Measurements from ENCODE around the gene NKD2. TPM values are rescaled to one million over a fixed set of nuclear protein-coding genes. Genes with fewer than 3 reads are reported as not detected.
"Not testable (repeated sequence)": the region's sequence is repeated elsewhere in the genome, so short reads cannot be mapped to it uniquely, and the experiment has no call there.

NKD2 gene
- total RNA-seq, 2 experiments from 2014 or later, result 1.4 to 2.5 TPM

GRCh38 chr5:997001-997474, 11.6 kb upstream of the NKD2 start:
- Mint-ChIP-seq H3K9me3 (no peaks in the 10 kb centered on the region), H3K27ac (no peak overlapping the region), H3K4me1 (ENCODE audit: low read depth) (peaks cover 9% of the 10 kb centered on the region), H3K4me3 (no peak overlapping the region), H3K36me3 (ENCODE audit: low read depth) (no peaks in the 10 kb centered on the region), H3K27me3 (ENCODE audit: low read depth) (peaks cover 5% of the 10 kb centered on the region)
- CTCF ChIA-PET, result interaction anchor here (0.8 kb wide), 1 partner anchor 10 kb away, joined by 3 read pairs; no protein-coding TSS in a partner anchor
- intact Hi-C loops (cut with micrococcal nuclease), result no loop called here
- peak; percentile 52 for DNase-seq

- Mint-ChIP-seq H3K4me1 (ENCODE audit: low read depth) (peaks cover 13% of the 10 kb centered on the region), H3K27ac (no peak overlapping the region), H3K36me3 (ENCODE audit: low read depth) (no peaks in the 10 kb centered on the region), H3K27me3 (ENCODE audit: low read depth) (peaks cover under 1% of the 10 kb centered on the region), H3K4me3 (no peak overlapping the region), H3K9me3 (no peaks in the 10 kb centered on the region)
- intact Hi-C loops (cut with micrococcal nuclease), result no loop called here
- no peak for DNase-seq
- CTCF ChIA-PET, result interaction anchor here (0.8 kb wide), 1 partner anchor 10 kb away, joined by 3 read pairs; no protein-coding TSS in a partner anchor
Observed at GRCh38 chr5:997711-998110, 10.9 kb upstream of the NKD2 start.

DNA sequence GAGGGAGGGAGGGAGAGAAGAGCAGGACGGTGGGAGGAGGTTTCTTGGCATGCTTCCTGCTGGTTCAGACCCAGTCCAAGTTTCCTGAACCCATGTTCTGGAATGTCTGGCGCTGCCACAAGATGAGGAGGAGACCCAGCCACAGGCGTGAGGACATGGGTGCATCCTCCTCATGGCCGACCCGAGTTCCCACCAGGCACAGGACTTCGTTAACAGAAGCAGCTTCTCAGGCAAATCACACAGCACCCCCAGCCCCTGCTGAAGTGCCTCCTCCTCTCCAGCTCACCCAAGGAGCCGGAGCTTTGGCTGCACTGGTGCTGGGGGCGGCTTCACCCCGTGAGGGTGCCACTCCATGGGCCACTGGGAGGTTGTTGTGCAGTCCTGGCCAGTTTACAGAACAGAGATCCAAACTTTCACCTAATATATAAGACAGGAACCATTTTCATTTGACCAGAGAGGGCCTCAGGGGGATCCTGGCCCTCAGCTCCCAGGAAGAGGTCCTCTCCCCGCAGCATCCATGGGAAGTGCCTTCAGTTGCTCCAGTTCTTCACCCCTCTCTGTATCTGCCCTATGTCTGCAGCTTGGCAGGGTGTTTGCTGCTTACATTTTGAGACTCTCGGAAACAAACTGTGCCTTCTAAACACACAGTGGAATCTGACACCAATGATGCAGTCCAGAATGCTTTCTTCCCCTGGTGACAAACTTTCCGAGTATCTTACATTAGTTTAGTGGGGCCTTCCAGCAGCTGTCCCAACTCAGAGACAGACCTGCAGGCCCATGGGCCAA, 10.2 kb upstream of the NKD2 start:
- Mint-ChIP-seq H3K27me3 (ENCODE audit: low read depth) (peaks cover 1% of the 10 kb centered on the region), H3K4me1 (ENCODE audit: low read depth) (peaks cover 17% of the 10 kb centered on the region), H3K27ac (no peak overlapping the region), H3K4me3 (no peak overlapping the region), H3K9me3 (no peaks in the 10 kb centered on the region), H3K36me3 (ENCODE audit: low read depth) (no peaks in the 10 kb centered on the region)
- CTCF ChIA-PET, result no interaction called here
- DNase-seq, result no peak
- intact Hi-C loops (cut with micrococcal nuclease), result no loop called here

DNA sequence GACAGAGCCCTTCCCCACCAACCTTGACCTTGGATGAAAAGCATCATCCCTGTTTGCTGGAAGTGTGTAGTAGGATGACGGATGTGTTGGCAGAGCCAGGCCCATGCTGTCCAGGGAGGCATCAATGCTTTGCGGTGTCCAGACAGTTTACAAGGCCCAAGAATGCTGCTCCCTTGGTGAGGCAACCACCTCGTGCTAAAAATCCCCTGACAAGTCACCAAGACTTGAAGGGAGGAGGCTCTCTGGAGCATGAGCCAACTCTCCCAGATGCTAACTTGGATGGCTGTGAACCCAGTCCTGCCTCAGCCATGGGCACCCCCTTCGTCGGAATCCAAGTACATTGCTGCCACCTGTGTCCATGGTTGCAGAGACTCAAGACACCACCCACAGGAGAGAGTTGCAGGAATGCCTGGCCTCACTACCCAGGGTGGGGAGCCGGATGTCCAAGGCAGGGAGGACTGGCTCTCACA, 9.5 kb upstream of the NKD2 start:
- no peaks in the 10 kb centered on the region for H3K36me3 Mint-ChIP-seq (ENCODE audit: low read depth)
- H3K27ac Mint-ChIP-seq, result no peak overlapping the region
- no peak for DNase-seq
- CTCF ChIA-PET, result no interaction called here
- peaks cover 3% of the 10 kb centered on the region for H3K27me3 Mint-ChIP-seq (ENCODE audit: low read depth)
- no peak overlapping the region for H3K4me3 Mint-ChIP-seq
- no peaks in the 10 kb centered on the region for H3K9me3 Mint-ChIP-seq
- intact Hi-C loops (cut with micrococcal nuclease), result no loop called here
- H3K4me1 Mint-ChIP-seq (ENCODE audit: low read depth), result peaks cover 23% of the 10 kb centered on the region

- Mint-ChIP-seq H3K4me3 (no peak overlapping the region), H3K36me3 (ENCODE audit: low read depth) (no peaks in the 10 kb centered on the region), H3K27ac (no peak overlapping the region), H3K4me1 (ENCODE audit: low read depth) (peaks cover 26% of the 10 kb centered on the region), H3K9me3 (no peaks in the 10 kb centered on the region), H3K27me3 (ENCODE audit: low read depth) (peaks cover 6% of the 10 kb centered on the region)
- no peak for DNase-seq
- intact Hi-C loops (cut with micrococcal nuclease), result loop anchor here (10.0 kb wide), 1 partner anchor 645 kb away; no protein-coding TSS in a partner anchor
- CTCF ChIA-PET, result no interaction called here
Observed at GRCh38 chr5:999724-1000123, 8.9 kb upstream of the NKD2 start.

DNA sequence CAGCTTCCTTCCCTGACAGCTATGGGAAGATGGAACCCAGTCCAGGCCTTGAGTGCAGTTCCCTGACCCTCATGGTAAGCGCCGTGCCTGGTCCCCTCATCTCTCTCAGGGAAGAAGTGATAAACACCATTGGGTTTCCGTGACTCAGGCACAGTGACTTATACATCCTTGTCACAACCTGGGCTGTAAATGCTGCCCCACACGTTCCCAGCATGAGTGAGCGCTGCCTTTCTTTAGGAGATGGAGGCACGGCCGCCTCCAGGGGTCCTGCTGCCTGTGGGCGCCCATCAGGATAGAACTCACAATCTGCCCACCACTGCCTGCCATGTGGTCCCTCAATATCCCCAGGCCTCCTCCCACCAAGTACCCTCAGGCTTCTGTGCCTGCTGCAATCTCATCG, 8.3 kb upstream of the NKD2 start:
- no peaks in the 10 kb centered on the region for H3K36me3 Mint-ChIP-seq (ENCODE audit: low read depth)
- H3K4me3 Mint-ChIP-seq, result no peak overlapping the region
- CTCF ChIA-PET, result no interaction called here
- intact Hi-C loops (cut with micrococcal nuclease), result loop anchor here (10.0 kb wide), 1 partner anchor 644 kb away; no protein-coding TSS in a partner anchor
- peaks cover 6% of the 10 kb centered on the region for H3K27me3 Mint-ChIP-seq (ENCODE audit: low read depth)
- DNase-seq, result no peak
- no peak overlapping the region for H3K27ac Mint-ChIP-seq
- H3K4me1 Mint-ChIP-seq (ENCODE audit: low read depth), result peaks cover 26% of the 10 kb centered on the region
- no peaks in the 10 kb centered on the region for H3K9me3 Mint-ChIP-seq

DNA sequence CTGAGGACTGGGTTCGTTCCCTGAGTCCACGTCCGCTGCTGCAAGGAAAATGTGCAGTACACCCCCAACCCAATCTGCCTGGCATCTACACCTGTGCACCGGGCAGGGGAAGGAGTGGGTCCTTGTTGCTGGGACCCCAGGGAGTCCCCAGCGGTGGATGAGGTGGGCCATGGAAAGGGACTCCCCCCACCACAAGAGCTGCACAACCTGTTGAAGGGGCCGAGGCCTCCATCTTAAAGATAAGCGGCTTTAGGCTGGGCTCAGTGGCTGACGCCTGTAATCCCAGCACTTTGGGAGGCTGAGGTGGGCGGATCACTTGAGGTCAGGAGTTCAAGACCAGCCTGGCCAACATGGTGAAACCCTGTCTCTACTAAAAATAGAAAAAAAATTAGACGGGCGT, 7.8 kb upstream of the NKD2 start:
- H3K4me3 Mint-ChIP-seq, result not testable (repeated sequence)
- CTCF ChIA-PET, result interaction anchor here (0.5 kb wide), 1 partner anchor 22 kb away, joined by 3 read pairs; no protein-coding TSS in a partner anchor

GRCh38 chr5:1001406-1002270, 7.0 kb upstream of the NKD2 start:
- H3K4me3 Mint-ChIP-seq, result no peak overlapping the region
- peaks cover 16% of the 10 kb centered on the region for H3K27me3 Mint-ChIP-seq (ENCODE audit: low read depth)
- CTCF ChIA-PET, result interaction anchor here (0.5 to 1.1 kb wide), 2 partner anchors 22 to 45 kb away, joined by 3 read pairs; no protein-coding TSS in a partner anchor
- intact Hi-C loops (cut with micrococcal nuclease), result loop anchor here (10.0 kb wide), 1 partner anchor 643 kb away; no protein-coding TSS in a partner anchor
- no peak overlapping the region for H3K27ac Mint-ChIP-seq
- H3K4me1 Mint-ChIP-seq (ENCODE audit: low read depth), result peaks cover 29% of the 10 kb centered on the region
- H3K36me3 Mint-ChIP-seq (ENCODE audit: low read depth), result no peaks in the 10 kb centered on the region
- no peaks in the 10 kb centered on the region for H3K9me3 Mint-ChIP-seq
- DNase-seq, result no peak

More for the DNA sequence above, 7.8 kb upstream of the NKD2 start:
- not testable (repeated sequence) for DNase-seq; H3K9me3 Mint-ChIP-seq; H3K27me3 Mint-ChIP-seq (ENCODE audit: low read depth); H3K27ac Mint-ChIP-seq; H3K36me3 Mint-ChIP-seq (ENCODE audit: low read depth)
- intact Hi-C loops (cut with micrococcal nuclease), result loop anchor here (10.0 kb wide), 1 partner anchor 644 kb away; no protein-coding TSS in a partner anchor
- H3K4me1 Mint-ChIP-seq (ENCODE audit: low read depth), result peaks cover 29% of the 10 kb centered on the region

GRCh38 chr5:1002271-1002546, 6.4 kb upstream of the NKD2 start:
- no peaks in the 10 kb centered on the region for H3K9me3 Mint-ChIP-seq
- no peaks in the 10 kb centered on the region for H3K36me3 Mint-ChIP-seq (ENCODE audit: low read depth)
- DNase-seq, result no peak
- intact Hi-C loops (cut with micrococcal nuclease), result loop anchor here (10.0 kb wide), 1 partner anchor 643 kb away; no protein-coding TSS in a partner anchor
- H3K4me1 Mint-ChIP-seq (ENCODE audit: low read depth), result peaks cover 24% of the 10 kb centered on the region
- no peak overlapping the region for H3K27ac Mint-ChIP-seq
- CTCF ChIA-PET, result interaction anchor here (0.6 to 1.1 kb wide), 2 partner anchors 12 to 45 kb away, joined by 3 read pairs; no protein-coding TSS in a partner anchor
- no peak overlapping the region for H3K4me3 Mint-ChIP-seq
- peaks cover 21% of the 10 kb centered on the region for H3K27me3 Mint-ChIP-seq (ENCODE audit: low read depth)

DNA sequence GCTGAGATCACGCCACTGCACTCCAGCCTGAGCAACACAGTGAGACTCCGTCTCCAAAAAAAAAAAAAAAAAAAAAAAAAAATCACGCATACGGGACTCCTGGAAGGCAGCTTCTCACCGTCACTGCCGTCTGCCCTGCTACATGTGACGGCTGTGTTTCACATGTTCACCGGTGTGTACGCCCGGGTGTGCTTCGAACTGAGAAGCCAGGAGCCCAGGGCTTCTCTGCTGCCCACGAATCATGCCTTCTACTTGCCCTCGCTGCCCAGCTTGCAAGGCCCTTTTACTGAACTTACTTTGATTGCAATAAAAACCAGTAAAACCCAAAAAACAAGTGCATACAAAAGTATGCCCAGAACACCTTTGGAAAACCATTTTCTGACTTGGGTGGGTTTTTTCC, 5.8 kb upstream of the NKD2 start:
- H3K27me3 Mint-ChIP-seq (ENCODE audit: low read depth), result peaks cover 26% of the 10 kb centered on the region
- peaks cover 21% of the 10 kb centered on the region for H3K4me1 Mint-ChIP-seq (ENCODE audit: low read depth)
- no peaks in the 10 kb centered on the region for H3K9me3 Mint-ChIP-seq
- no peaks in the 10 kb centered on the region for H3K36me3 Mint-ChIP-seq (ENCODE audit: low read depth)
- no peak overlapping the region for H3K4me3 Mint-ChIP-seq
- DNase-seq, result no peak
- CTCF ChIA-PET, result interaction anchor here (0.6 kb wide), 1 partner anchor 13 kb away, joined by 3 read pairs; no protein-coding TSS in a partner anchor
- H3K27ac Mint-ChIP-seq, result no peak overlapping the region
- intact Hi-C loops (cut with micrococcal nuclease), result loop anchor here (10.0 kb wide), 1 partner anchor 642 kb away; no protein-coding TSS in a partner anchor

DNA sequence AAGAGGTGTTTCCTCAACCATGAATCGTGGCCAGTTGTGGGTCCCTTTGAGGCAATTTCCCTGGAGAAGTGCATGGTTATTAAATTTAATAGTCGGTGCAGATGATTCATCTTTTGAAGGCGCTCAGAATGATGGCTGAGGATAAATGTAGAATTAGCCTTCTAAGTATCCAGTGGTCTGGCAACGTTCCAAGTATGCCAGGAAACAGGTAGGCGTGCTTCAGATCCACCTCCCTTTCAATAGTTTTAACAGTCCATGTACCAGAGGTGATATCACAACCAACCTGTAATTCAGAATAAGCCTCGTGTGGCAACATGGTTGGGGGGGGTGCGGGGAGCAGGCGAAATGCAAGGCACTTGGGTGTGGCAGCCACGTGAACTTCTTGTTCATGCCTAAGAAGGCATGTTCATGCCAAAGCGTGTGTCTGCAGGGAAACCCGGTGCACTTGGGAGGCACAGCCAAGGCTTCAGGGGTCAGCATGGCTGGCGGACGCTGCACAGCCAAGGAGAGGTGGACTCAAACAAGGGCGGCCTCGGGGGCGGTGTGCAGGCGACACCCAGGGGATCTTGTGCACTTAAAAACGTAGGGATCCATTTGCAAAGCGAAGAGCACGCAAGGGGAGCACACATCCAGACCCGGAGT, 5.2 kb upstream of the NKD2 start:
- no peaks in the 10 kb centered on the region for H3K9me3 Mint-ChIP-seq
- no peak overlapping the region for H3K27ac Mint-ChIP-seq
- H3K36me3 Mint-ChIP-seq (ENCODE audit: low read depth), result no peaks in the 10 kb centered on the region
- intact Hi-C loops (cut with micrococcal nuclease), result loop anchor here (10.0 kb wide), 1 partner anchor 641 kb away; no protein-coding TSS in a partner anchor
- peak; percentile 27 for DNase-seq
- peaks cover 21% of the 10 kb centered on the region for H3K4me1 Mint-ChIP-seq (ENCODE audit: low read depth)
- no peak overlapping the region for H3K4me3 Mint-ChIP-seq
- CTCF ChIA-PET, result no interaction called here
- peaks cover 29% of the 10 kb centered on the region for H3K27me3 Mint-ChIP-seq (ENCODE audit: low read depth)
